Measurements from ENCODE around the gene ZNF839. TPM values are rescaled to one million over a fixed set of nuclear protein-coding genes. Genes with fewer than 3 reads are reported as not detected.

ZNF839 gene
- total RNA-seq, 1 experiment from 2014 or later: 10.8 TPM

DNA sequence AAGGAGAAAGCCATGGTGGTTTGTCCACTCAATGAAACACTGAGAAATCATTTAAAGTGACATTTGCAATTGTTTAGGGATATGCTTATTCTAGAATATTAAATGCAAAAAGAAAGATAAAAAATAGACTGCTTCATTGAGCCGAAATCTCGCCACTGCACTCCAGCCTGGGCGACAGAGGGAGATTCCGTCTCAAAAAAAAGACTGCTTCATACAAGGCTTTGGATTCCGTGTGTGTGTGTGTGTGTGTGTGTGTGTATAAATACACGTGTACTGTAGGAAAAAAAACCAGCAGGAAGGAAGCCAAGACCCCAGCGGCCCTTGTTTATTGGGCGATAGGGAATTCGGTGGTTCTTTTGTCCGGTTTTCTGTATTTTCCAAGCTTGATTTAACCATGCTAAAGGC lies 3.2 kb upstream of the ZNF839 start:
- no peak for ATAC-seq
- no peak for DNase-seq (ENCODE audit: low read depth, low spot score)
- Histone ChIP-seq H3K27ac (ENCODE audit: low read length) (peak overlapping the region; percentile 87), H3K4me3 (ENCODE audit: low read depth in 2 of 2, low read length in 2 of 2) (peak overlapping the region; percentile 57 to 75), H3K36me3 (ENCODE audit: control insufficient read depth, insufficient read depth, low read length) (no peaks in the 10 kb centered on the region), H3K9me3 (ENCODE audit: control insufficient read depth, insufficient read depth, low read depth, low read length) (no peaks in the 10 kb centered on the region), H3K4me1 (ENCODE audit: control insufficient read depth, insufficient read depth, low read length) (peaks cover 25% of the 10 kb centered on the region), H3K27me3 (ENCODE audit: control insufficient read depth, insufficient read depth, low read length) (no peaks in the 10 kb centered on the region)
- in situ Hi-C loops (cut with HindIII; ENCODE audit: low pct_unique_long_range_greater_than_20kb, low sequenced_read_pairs) (loop anchor here (25.0 kb wide), 1 partner anchor 104 kb away; no protein-coding TSS in a partner anchor), intact Hi-C loops (cut with micrococcal nuclease; ENCODE audit: unreplicated experiment) (loop anchor here (10.0 kb wide), 1 partner anchor 352 kb away; the partner anchor contains the start of gene DYNC1H1)
- ChIA-PET POLR2A (no interaction called here), CTCF (interaction anchor here (0.6 kb wide), 1 partner anchor 1279 kb away, joined by 3 read pairs; no protein-coding TSS in a partner anchor)
- TF ChIP-seq POLR2AphosphoS5 (IDR thresholded peaks at IDR 0.05; ENCODE audit: low read depth, low read length) (no peak), SIN3A (IDR thresholded peaks at IDR 0.05; ENCODE audit: borderline replicate concordance, insufficient read depth, low read depth, low read length) (no peak), TCF7L2 (IDR thresholded peaks at IDR 0.05; ENCODE audit: low read depth, low read length) (no peak)
- TF ChIP-seq, protein P1, sequence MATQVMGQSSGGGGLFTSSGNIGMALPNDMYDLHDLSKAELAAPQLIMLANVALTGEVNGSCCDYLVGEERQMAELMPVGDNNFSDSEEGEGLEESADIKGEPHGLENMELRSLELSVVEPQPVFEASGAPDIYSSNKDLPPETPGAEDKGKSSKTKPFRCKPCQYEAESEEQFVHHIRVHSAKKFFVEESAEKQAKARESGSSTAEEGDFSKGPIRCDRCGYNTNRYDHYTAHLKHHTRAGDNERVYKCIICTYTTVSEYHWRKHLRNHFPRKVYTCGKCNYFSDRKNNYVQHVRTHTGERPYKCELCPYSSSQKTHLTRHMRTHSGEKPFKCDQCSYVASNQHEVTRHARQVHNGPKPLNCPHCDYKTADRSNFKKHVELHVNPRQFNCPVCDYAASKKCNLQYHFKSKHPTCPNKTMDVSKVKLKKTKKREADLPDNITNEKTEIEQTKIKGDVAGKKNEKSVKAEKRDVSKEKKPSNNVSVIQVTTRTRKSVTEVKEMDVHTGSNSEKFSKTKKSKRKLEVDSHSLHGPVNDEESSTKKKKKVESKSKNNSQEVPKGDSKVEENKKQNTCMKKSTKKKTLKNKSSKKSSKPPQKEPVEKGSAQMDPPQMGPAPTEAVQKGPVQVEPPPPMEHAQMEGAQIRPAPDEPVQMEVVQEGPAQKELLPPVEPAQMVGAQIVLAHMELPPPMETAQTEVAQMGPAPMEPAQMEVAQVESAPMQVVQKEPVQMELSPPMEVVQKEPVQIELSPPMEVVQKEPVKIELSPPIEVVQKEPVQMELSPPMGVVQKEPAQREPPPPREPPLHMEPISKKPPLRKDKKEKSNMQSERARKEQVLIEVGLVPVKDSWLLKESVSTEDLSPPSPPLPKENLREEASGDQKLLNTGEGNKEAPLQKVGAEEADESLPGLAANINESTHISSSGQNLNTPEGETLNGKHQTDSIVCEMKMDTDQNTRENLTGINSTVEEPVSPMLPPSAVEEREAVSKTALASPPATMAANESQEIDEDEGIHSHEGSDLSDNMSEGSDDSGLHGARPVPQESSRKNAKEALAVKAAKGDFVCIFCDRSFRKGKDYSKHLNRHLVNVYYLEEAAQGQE (IDR thresholded peaks at IDR 0.05; ENCODE audit: insufficient read depth in 1 of 2, low read depth in 2 of 2, low read length in 1 of 2): no peak
- TF ChIP-seq, protein P2, sequence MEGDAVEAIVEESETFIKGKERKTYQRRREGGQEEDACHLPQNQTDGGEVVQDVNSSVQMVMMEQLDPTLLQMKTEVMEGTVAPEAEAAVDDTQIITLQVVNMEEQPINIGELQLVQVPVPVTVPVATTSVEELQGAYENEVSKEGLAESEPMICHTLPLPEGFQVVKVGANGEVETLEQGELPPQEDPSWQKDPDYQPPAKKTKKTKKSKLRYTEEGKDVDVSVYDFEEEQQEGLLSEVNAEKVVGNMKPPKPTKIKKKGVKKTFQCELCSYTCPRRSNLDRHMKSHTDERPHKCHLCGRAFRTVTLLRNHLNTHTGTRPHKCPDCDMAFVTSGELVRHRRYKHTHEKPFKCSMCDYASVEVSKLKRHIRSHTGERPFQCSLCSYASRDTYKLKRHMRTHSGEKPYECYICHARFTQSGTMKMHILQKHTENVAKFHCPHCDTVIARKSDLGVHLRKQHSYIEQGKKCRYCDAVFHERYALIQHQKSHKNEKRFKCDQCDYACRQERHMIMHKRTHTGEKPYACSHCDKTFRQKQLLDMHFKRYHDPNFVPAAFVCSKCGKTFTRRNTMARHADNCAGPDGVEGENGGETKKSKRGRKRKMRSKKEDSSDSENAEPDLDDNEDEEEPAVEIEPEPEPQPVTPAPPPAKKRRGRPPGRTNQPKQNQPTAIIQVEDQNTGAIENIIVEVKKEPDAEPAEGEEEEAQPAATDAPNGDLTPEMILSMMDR (IDR thresholded peaks at IDR 0.05): no peak
- BruUV-seq (replicated peaks): no TSS peak

DNA sequence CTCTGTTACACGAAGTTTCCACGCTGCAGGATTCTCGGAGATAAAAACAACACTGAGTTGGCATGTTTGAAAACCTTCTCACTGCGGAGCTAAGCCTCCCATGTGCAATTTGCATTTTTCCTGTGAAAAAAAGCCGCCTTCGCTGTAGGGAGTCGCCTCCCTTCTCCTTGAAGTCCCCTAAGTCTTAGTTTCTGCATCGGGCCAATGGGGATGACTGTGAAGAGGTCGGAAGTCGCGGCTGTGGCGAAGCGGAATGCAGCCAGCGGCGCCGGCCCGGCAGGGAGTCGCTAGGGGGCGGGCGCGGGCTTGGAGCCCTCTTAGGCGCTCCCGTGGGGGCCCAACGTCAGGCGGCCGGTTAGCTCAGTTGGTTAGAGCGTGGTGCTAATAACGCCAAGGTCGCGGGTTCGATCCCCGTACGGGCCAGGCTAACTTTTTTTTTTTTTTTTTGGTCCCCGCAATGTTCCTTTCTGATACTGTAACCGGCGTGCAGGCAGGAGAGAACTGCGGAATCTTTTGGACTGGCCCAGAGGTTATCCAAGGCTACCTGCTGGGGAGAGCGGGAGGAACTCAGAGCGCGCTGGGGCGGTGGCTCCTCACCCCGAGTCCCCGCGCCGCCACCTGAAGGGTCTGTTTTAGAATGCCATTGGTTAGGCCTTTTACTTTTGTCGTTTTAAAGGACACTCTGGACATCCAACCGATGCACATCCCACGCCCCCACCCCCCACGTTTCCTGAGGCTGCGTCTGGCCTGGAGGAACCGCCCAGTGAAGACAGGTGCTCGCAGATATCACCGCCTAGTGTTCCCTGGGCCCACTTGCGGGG lies 2.6 kb upstream of the ZNF839 start:
- peaks cover 25% of the 10 kb centered on the region for H3K4me1 ChIP-seq (ENCODE audit: control insufficient read depth, insufficient read depth, low read length)
- peak overlapping the region; percentile 87 for H3K27ac ChIP-seq (ENCODE audit: low read length)
- no peaks in the 10 kb centered on the region for H3K36me3 ChIP-seq (ENCODE audit: control insufficient read depth, insufficient read depth, low read length)
- no TSS peak for BruUV-seq (replicated peaks)
- H3K4me3 ChIP-seq (ENCODE audit: low read depth in 2 of 2, low read length in 2 of 2): peak overlapping the region; percentile 57 to 75
- peak; percentile 79 for ATAC-seq
- CTCF ChIA-PET: no interaction called here
- POLR2A ChIA-PET: no interaction called here
- no peaks in the 10 kb centered on the region for H3K9me3 ChIP-seq (ENCODE audit: control insufficient read depth, insufficient read depth, low read depth, low read length)
- DNase-seq (ENCODE audit: low read depth, low spot score): peak; percentile 61
- intact Hi-C loops (cut with micrococcal nuclease; ENCODE audit: unreplicated experiment): loop anchor here (10.0 kb wide), 1 partner anchor 352 kb away; the partner anchor contains the start of gene DYNC1H1
- H3K27me3 ChIP-seq (ENCODE audit: control insufficient read depth, insufficient read depth, low read length): no peaks in the 10 kb centered on the region
- in situ Hi-C loops (cut with HindIII; ENCODE audit: low pct_unique_long_range_greater_than_20kb, low sequenced_read_pairs): loop anchor here (25.0 kb wide), 1 partner anchor 105 kb away; no protein-coding TSS in a partner anchor
- TF ChIP-seq, protein P2 (IDR thresholded peaks at IDR 0.05): peak; percentile 69
- no peak for TF ChIP-seq SIN3A (IDR thresholded peaks at IDR 0.05; ENCODE audit: borderline replicate concordance, insufficient read depth, low read depth, low read length)

Data from Panc1 (cell line).